DOHH2 (cell line): ENCODE data around the gene ACSS2.
A peak's percentile ranks its signal among the peaks of the same experiment; 100 is the strongest.

Experiments
- H3F3A ChIP-seq: fragments of 200-600 bp; sonication (generic), shearing (Covaris generic); 2 replicates; pipeline ENCODE4 v1.6.0; 2016; ENCODE audit warnings: antibody characterized with exemption, mild to moderate bottlenecking; ENCODE audit not compliant: control insufficient read depth, insufficient read depth
- H3K27ac ChIP-seq: fragments of 200-600 bp; sonication (generic); 2 replicates; pipeline ENCODE4 v1.5.1; 2014; ENCODE audit warnings: low read depth, mild to moderate bottlenecking, low read length, moderate library complexity
- H3K27me3 ChIP-seq: fragments of 200-600 bp; sonication (generic); 2 replicates; pipeline ENCODE4 v1.6.1; 2014; ENCODE audit warnings: mild to moderate bottlenecking, low read length, mixed read lengths; ENCODE audit not compliant: control insufficient read depth
- H3K36me3 ChIP-seq: fragments of 200-600 bp; sonication (generic); 2 replicates; pipeline ENCODE4 v1.6.1; 2014; ENCODE audit warnings: mild to moderate bottlenecking, low read length, moderate library complexity, mixed read lengths; ENCODE audit not compliant: control insufficient read depth
- H3K4me1 ChIP-seq: fragments of 200-600 bp; sonication (generic); 2 replicates; pipeline ENCODE4 v1.6.1; 2014; ENCODE audit warnings: mild to moderate bottlenecking, low read length, mixed read lengths; ENCODE audit not compliant: control insufficient read depth
- H3K4me2 ChIP-seq: fragments of 200-600 bp; sonication (generic); 2 replicates; pipeline ENCODE4 v1.6.0; 2014; ENCODE audit warnings: mild to moderate bottlenecking, low read length, moderate library complexity
- H3K4me3 ChIP-seq: fragments of 200-600 bp; sonication (generic); 2 replicates; pipeline ENCODE4 v1.5.1; 2014; ENCODE audit warnings: mild to moderate bottlenecking, low read length, mixed read lengths
- H3K79me2 ChIP-seq: fragments of 200-600 bp; sonication (generic); 2 replicates; pipeline ENCODE4 v1.6.1; 2014; ENCODE audit warnings: mild to moderate bottlenecking, low read length, mixed read lengths; ENCODE audit not compliant: control insufficient read depth
- H3K9me2 ChIP-seq: fragments of 200-600 bp; sonication (generic); replicated peaks from 2 replicates; pipeline ENCODE4 v1.6.1; 2014; ENCODE audit warnings: mild to moderate bottlenecking, low read length, mixed read lengths; ENCODE audit not compliant: control insufficient read depth
- H3K9me3 ChIP-seq: fragments of 200-600 bp; sonication (generic); 2 replicates; pipeline ENCODE4 v1.6.1; 2014; ENCODE audit warnings: antibody characterized with exemption, low read length, mixed read lengths; ENCODE audit not compliant: control insufficient read depth, insufficient read depth
- H4K20me1 ChIP-seq: fragments of 200-600 bp; sonication (generic); 2 replicates; pipeline ENCODE4 v1.6.0; 2014; ENCODE audit warnings: low read depth, mild to moderate bottlenecking, antibody characterized with exemption, low read length, moderate library complexity; ENCODE audit not compliant: control insufficient read depth, insufficient read depth
- EZH2phosphoT487 ChIP-seq: fragments of 200-600 bp; sonication (generic); IDR thresholded peaks from 2 replicates; pipeline ENCODE4 v1.6.1; 2017; ENCODE audit warnings: borderline replicate concordance, mild to moderate bottlenecking, antibody characterized with exemption, low read length, moderate library complexity, mixed read lengths
- TF ChIP-seq, protein P1 (sequence below): fragments of 200-600 bp; sonication (generic); IDR thresholded peaks from one replicate; pipeline ENCODE4 v1.5.1; 2014; ENCODE audit warnings: antibody characterized with exemption, mild to moderate bottlenecking, low read depth, low read length; ENCODE audit not compliant: poor library complexity, severe bottlenecking

Gene ACSS2

DNA sequence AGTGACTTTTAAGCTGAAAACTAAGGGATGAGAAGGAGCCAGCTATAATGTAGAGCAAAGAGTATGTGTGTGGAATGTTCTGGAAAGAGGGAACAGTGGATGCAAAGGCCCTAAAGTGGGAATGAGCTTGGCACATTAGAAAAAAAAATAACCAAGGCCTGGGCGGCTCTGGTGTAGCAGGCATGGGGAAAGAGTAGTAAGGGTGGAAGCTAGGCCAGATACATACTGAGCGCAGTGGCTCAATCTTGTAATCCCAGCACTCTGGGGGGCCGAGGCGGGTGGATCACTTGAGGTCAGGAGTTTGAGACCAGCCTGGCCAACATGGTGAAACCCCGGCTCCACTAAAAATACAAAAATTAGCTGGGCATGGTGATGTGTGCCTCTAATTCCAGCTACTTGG, 12.2 kb upstream of the ACSS2 start:
- Histone ChIP-seq H3K9me3 (no peaks in the 10 kb centered on the region), H3K79me2 (no peaks in the 10 kb centered on the region), H3K27me3 (peaks cover 6% of the 10 kb centered on the region; the same call in 1 of the 2 replicates), H3K4me1 (no peaks in the 10 kb centered on the region), H3K27ac (no peak overlapping the region), H3K4me3 (no peak overlapping the region), H4K20me1 (no peaks in the 10 kb centered on the region), H3K9me2 (no peaks in the 10 kb centered on the region), H3K36me3 (no peaks in the 10 kb centered on the region), H3K4me2 (no peak overlapping the region), H3F3A (no peaks in the 10 kb centered on the region)
- TF ChIP-seq, protein P1, sequence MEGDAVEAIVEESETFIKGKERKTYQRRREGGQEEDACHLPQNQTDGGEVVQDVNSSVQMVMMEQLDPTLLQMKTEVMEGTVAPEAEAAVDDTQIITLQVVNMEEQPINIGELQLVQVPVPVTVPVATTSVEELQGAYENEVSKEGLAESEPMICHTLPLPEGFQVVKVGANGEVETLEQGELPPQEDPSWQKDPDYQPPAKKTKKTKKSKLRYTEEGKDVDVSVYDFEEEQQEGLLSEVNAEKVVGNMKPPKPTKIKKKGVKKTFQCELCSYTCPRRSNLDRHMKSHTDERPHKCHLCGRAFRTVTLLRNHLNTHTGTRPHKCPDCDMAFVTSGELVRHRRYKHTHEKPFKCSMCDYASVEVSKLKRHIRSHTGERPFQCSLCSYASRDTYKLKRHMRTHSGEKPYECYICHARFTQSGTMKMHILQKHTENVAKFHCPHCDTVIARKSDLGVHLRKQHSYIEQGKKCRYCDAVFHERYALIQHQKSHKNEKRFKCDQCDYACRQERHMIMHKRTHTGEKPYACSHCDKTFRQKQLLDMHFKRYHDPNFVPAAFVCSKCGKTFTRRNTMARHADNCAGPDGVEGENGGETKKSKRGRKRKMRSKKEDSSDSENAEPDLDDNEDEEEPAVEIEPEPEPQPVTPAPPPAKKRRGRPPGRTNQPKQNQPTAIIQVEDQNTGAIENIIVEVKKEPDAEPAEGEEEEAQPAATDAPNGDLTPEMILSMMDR = no peak
- TF ChIP-seq EZH2phosphoT487 = no peak

DNA sequence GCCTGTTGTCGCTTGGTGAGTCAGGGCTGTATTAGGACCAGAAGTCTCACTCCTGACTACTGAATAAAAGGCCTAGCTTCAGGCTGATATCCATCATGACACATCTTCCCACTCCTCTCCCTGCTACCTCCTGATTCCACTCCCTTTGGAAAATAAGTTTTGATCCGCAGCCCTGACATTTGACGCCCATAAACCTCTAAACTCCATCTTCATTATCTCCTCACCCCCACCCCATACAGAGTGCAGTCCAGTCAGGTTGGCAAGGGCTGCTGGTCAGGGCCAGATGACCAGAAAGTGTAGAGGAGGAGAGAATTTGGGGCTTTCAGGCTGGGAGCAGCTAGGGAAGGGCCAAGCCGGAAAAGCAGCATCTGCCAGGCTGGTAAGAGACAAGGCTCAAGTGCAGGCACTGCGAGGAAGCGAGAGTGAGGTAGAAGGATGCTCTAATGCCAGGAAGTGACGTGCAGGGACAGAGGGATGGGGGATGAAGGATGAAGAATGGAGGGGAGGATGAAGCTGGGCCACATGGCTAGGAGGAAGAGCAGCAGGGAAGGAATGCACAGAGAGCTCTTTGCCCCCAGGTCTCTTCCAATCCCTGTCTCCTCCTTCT, 5.0 kb upstream of the ACSS2 start:
- Histone ChIP-seq H3K27ac (no peak overlapping the region), H3K27me3 (peaks cover 36% of the 10 kb centered on the region), H3K36me3 (no peaks in the 10 kb centered on the region), H3K79me2 (no peaks in the 10 kb centered on the region), H3K9me2 (no peaks in the 10 kb centered on the region), H3K4me3 (no peak overlapping the region), H3F3A (no peaks in the 10 kb centered on the region), H3K4me1 (peaks cover 27% of the 10 kb centered on the region), H3K9me3 (no peaks in the 10 kb centered on the region), H3K4me2 (no peak overlapping the region), H4K20me1 (no peaks in the 10 kb centered on the region)
- TF ChIP-seq, protein P1 = no peak
- no peak for TF ChIP-seq EZH2phosphoT487

DNA sequence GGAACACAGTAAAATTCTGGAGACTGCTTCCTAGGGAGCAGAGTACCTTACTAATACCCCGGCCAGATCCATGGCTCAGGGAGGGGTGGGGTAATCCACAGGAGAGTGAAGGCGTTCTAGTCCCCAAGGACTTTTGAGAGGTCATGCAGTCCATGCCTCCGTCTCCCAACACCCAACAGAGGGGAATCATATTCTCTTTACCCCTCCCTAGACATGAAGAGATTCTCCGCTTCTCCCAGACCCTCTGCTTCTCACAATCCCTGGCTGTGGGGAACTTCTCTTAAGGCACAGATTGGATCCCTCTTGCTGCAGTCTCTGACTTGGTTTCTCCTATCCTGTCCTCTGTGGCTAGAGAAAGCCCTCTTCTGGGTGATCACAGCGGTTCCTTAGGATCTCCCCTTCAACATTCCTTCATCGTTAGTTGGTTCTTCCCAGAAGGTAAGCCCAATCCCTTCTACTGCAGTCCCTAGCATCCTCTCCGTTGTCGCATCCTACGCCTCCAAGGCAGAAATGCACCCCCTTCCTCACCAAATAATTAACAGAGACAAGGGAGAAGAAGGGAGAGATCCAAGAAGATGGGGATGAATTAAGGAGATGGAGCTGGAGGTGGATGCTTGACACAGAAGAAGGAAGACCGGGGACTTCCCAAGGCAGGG, 4.3 kb upstream of the ACSS2 start:
- peaks cover 33% of the 10 kb centered on the region for H3K4me1 ChIP-seq
- no peaks in the 10 kb centered on the region for H3K9me2 ChIP-seq
- peak overlapping the region; percentile 54 for H3K4me3 ChIP-seq
- H3K27me3 ChIP-seq = peaks cover 42% of the 10 kb centered on the region
- peak overlapping the region; percentile 69 for H3K4me2 ChIP-seq
- H3F3A ChIP-seq = no peaks in the 10 kb centered on the region
- TF ChIP-seq, protein P1 = no peak
- TF ChIP-seq EZH2phosphoT487 = no peak
- H3K9me3 ChIP-seq = no peaks in the 10 kb centered on the region
- H4K20me1 ChIP-seq = no peaks in the 10 kb centered on the region
- no peaks in the 10 kb centered on the region for H3K36me3 ChIP-seq
- H3K79me2 ChIP-seq = no peaks in the 10 kb centered on the region
- no peak overlapping the region for H3K27ac ChIP-seq
